ENCODE results near the gene LMBRD1.

DNA sequence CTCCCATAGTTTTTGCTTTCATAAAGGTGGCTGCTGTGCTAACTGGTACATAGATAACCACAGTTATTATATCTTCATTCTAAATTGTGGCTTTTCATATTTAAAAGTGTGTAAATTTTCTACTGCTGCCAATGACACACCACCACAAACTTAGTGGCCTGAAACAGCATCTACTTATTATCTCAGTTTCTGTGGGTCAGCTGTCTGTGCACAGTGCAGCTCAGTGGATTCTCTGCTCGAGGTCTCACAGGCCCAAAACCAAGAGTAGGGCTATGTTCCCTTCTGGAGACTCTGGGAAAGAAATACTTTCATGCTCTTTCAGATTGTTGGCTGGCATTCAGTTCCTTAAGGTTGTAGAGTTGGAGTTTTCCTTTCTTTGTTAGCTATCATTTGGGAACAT is 90.1 kb downstream of the LMBRD1 start:
- TF ChIP-seq, protein P1, sequence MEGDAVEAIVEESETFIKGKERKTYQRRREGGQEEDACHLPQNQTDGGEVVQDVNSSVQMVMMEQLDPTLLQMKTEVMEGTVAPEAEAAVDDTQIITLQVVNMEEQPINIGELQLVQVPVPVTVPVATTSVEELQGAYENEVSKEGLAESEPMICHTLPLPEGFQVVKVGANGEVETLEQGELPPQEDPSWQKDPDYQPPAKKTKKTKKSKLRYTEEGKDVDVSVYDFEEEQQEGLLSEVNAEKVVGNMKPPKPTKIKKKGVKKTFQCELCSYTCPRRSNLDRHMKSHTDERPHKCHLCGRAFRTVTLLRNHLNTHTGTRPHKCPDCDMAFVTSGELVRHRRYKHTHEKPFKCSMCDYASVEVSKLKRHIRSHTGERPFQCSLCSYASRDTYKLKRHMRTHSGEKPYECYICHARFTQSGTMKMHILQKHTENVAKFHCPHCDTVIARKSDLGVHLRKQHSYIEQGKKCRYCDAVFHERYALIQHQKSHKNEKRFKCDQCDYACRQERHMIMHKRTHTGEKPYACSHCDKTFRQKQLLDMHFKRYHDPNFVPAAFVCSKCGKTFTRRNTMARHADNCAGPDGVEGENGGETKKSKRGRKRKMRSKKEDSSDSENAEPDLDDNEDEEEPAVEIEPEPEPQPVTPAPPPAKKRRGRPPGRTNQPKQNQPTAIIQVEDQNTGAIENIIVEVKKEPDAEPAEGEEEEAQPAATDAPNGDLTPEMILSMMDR (conservative IDR thresholded peaks at IDR 0.05; ENCODE audit: low read length) = no peak
- no peak for TF ChIP-seq EZH2phosphoT487 (IDR thresholded peaks at IDR 0.05; ENCODE audit: borderline replicate concordance)
